SU-DHL-6 (cell line): ENCODE data around the gene PLA2G2C.

Experiments
- H2AFZ ChIP-seq: fragments of 200-600 bp; sonication (generic); 2 replicates; pipeline ENCODE4 v1.6.1; 2014; ENCODE audit warnings: low read depth, mild to moderate bottlenecking, moderate library complexity, mixed read lengths, antibody characterized with exemption, low read length; ENCODE audit not compliant: severe bottlenecking
- H3F3A ChIP-seq: fragments of 200-600 bp; shearing (Covaris generic); 2 replicates; pipeline ENCODE4 v1.6.0; 2016; ENCODE audit warnings: antibody characterized with exemption, mild to moderate bottlenecking; ENCODE audit not compliant: insufficient read depth
- H3K27ac ChIP-seq: fragments of 200-600 bp; sonication (generic); 2 replicates; pipeline ENCODE4 v1.5.1; 2016; ENCODE audit warnings: low read depth, mild to moderate bottlenecking, low read length, moderate library complexity, mixed read lengths
- H3K27me3 ChIP-seq: fragments of 200-600 bp; sonication (generic), shearing (Covaris generic); 2 replicates; pipeline ENCODE4 v1.6.0; 2014; ENCODE audit warnings: mild to moderate bottlenecking, low read length
- H3K36me3 ChIP-seq: fragments of 200-600 bp; sonication (generic); 2 replicates; pipeline ENCODE4 v1.6.1; 2014; ENCODE audit warnings: mild to moderate bottlenecking, low read length, mixed read lengths
- H3K4me2 ChIP-seq: fragments of 300-600, 200-600 bp; shearing (Covaris generic), sonication (generic); 2 replicates; pipeline ENCODE4 v1.6.0; 2014; ENCODE audit warnings: low read length, low read depth, mild to moderate bottlenecking; ENCODE audit not compliant: poor library complexity, severe bottlenecking
- H3K4me3 ChIP-seq: fragments of 200-600 bp; sonication (generic); 2 replicates; pipeline ENCODE4 v1.5.1; 2014; ENCODE audit warnings: antibody characterized with exemption, low read length, mild to moderate bottlenecking, mixed read lengths; ENCODE audit not compliant: insufficient read depth, poor library complexity, severe bottlenecking
- H3K79me2 ChIP-seq: fragments of 200-600 bp; sonication (generic); 2 replicates; pipeline ENCODE4 v1.6.1; 2014; ENCODE audit warnings: mild to moderate bottlenecking, low read length, moderate library complexity; ENCODE audit not compliant: insufficient read depth
- H3K9ac ChIP-seq: fragments of 200-600 bp; sonication (generic); 2 replicates; pipeline ENCODE4 v1.7.0; 2014; ENCODE audit warnings: mild to moderate bottlenecking, low read length
- H3K9me2 ChIP-seq: fragments of 200-600 bp; sonication (generic); replicated peaks from 2 replicates; pipeline ENCODE4 v1.6.1; 2014; ENCODE audit warnings: low read length; ENCODE audit not compliant: insufficient read depth
- H3K9me3 ChIP-seq: fragments of 200-600 bp; sonication (generic); 2 replicates; pipeline ENCODE4 v1.6.1; 2014; ENCODE audit warnings: low read length, mixed read lengths; ENCODE audit not compliant: insufficient read depth
- H4K20me1 ChIP-seq: fragments of 200-600 bp; sonication (generic); 2 replicates; pipeline ENCODE4 v1.6.1; 2014; ENCODE audit warnings: low read depth, mild to moderate bottlenecking, antibody characterized with exemption, low read length, moderate library complexity, mixed read lengths
- EZH2phosphoT487 ChIP-seq: fragments of 200-600 bp; sonication (generic), shearing (Covaris generic); conservative IDR thresholded peaks from 2 replicates; pipeline ENCODE4 v1.6.1; 2018; ENCODE audit warnings: mild to moderate bottlenecking, antibody characterized with exemption, low read length, moderate library complexity, mixed read lengths
- TF ChIP-seq, protein P1 (sequence below): fragments of 200-600 bp; sonication (generic); IDR thresholded peaks from one replicate; pipeline ENCODE4 v1.5.1; 2017; ENCODE audit warnings: antibody characterized with exemption, mild to moderate bottlenecking, low read length, moderate library complexity; ENCODE audit not compliant: insufficient read depth, poor library complexity, severe bottlenecking

The PLA2G2C gene, protein sequence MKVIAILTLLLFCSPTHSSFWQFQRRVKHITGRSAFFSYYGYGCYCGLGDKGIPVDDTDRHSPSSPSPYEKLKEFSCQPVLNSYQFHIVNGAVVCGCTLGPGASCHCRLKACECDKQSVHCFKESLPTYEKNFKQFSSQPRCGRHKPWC

DNA sequence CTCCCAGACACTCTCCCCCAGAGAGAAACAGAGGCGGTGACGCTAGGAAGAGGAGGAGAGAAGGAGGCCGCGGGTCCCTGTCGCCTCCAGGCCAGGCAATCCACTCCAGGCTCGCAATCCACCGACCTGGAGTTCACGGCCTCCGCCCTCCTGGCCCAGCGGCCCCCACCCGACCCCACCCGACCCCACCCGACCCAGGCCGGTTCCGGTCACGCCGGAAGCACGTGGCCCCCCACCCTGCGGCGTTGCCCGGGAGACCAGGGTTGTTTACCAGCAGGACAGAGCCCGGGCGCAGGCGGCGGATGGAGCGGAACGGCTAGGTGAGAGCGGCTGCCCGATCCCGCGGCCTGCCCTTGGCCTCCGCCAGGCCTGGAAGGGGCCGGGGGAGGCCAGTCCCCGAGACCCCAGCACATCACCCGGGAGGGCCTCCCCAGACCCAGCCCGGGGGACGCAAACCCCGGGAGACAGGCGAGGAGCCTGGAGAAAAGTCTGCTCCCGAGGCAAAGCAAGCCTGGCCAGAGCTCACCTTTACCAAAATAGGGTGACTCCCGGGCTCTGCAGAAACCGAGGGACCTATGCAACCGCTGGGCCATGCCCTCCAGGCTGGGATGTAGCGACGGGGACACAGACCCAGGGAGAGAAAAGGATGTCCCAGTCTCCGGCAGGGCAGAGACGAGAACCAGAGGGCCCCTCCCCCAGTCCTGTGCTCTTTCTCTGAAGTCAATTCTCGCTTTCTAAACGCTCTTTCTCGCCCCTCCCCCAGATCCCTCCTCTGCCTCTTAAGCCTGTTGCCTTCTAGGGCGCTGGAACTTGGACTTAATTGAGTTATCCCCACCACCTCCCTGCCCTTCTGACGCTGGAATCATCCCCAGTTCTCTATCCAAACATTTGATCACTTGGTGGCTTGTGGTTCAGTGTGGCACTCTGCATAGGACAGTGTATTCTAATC is at the start of gene PLA2G2C, which contains the start of gene UBXN10:
PLA2G2C (minus strand) TSS at position 685 of the 949 bp plus-strand sequence. CDS start 9,155 bp downstream, outside the sequence.
UBXN10 (plus strand) TSS at position 263 of the 949 bp plus-strand sequence. CDS start 4,466 bp downstream, outside the sequence.
- H3K36me3 ChIP-seq: no peaks in the 10 kb centered on the region
- H3K27me3 ChIP-seq: no peaks in the 10 kb centered on the region
- H3F3A ChIP-seq: no peaks in the 10 kb centered on the region
- no peak within 1 kb of the TSS for H2AFZ ChIP-seq
- no peaks in the 10 kb centered on the region for H3K9me2 ChIP-seq
- no peak within 1 kb of the TSS for H3K9ac ChIP-seq
- TF ChIP-seq EZH2phosphoT487: no peak
- TF ChIP-seq, protein P1, sequence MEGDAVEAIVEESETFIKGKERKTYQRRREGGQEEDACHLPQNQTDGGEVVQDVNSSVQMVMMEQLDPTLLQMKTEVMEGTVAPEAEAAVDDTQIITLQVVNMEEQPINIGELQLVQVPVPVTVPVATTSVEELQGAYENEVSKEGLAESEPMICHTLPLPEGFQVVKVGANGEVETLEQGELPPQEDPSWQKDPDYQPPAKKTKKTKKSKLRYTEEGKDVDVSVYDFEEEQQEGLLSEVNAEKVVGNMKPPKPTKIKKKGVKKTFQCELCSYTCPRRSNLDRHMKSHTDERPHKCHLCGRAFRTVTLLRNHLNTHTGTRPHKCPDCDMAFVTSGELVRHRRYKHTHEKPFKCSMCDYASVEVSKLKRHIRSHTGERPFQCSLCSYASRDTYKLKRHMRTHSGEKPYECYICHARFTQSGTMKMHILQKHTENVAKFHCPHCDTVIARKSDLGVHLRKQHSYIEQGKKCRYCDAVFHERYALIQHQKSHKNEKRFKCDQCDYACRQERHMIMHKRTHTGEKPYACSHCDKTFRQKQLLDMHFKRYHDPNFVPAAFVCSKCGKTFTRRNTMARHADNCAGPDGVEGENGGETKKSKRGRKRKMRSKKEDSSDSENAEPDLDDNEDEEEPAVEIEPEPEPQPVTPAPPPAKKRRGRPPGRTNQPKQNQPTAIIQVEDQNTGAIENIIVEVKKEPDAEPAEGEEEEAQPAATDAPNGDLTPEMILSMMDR: no peak
- H3K9me3 ChIP-seq: no peaks in the 10 kb centered on the region
- no peak within 1 kb of the TSS for H3K4me3 ChIP-seq
- no peaks in the 10 kb centered on the region for H3K79me2 ChIP-seq
- no peaks in the 10 kb centered on the region for H4K20me1 ChIP-seq
- no peak within 1 kb of the TSS for H3K4me2 ChIP-seq
- no peak within 1 kb of the TSS for H3K27ac ChIP-seq

- Histone ChIP-seq H3K9ac (no peak overlapping the region), H3K27me3 (0 out of 2 replicates have a peak, but pooled peaks cover 3% of the 10 kb centered on the region), H3K9me2 (no peaks in the 10 kb centered on the region), H3F3A (no peaks in the 10 kb centered on the region), H3K4me3 (no peak overlapping the region), H3K27ac (no peak overlapping the region), H3K79me2 (no peaks in the 10 kb centered on the region), H3K9me3 (no peaks in the 10 kb centered on the region), H3K36me3 (no peaks in the 10 kb centered on the region), H3K4me2 (no peak overlapping the region), H2AFZ (no peak overlapping the region), H4K20me1 (no peaks in the 10 kb centered on the region)
- TF ChIP-seq EZH2phosphoT487: no peak
Observed at GRCh38 chr1:20234788-20235535, 48.6 kb upstream of the PLA2G2C start.

DNA sequence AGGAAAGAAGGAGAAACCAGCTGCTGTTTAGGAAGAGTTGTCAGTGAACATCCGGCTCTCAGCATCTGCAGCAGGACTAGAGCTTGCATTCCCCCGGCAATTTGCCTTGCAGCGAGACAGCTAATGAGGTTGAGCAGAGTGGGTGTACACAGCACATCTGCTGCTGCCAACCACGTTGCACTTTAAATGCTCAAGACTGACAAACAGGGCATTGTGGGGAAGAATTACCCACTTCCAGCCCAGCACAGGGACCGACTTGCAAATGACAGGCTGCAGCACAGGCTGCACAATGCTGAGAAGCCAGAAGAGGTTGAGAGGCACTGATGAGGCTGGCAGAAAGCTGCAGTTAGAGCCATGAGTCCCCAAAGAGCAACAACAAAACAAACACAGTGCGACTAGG is 47.5 kb upstream of the PLA2G2C start:
- Histone ChIP-seq H4K20me1 (no peaks in the 10 kb centered on the region), H3K4me3 (no peak overlapping the region), H3K4me2 (no peak overlapping the region), H3K9me2 (no peaks in the 10 kb centered on the region), H3F3A (no peaks in the 10 kb centered on the region), H3K79me2 (no peaks in the 10 kb centered on the region), H3K27ac (no peak overlapping the region), H3K9me3 (no peaks in the 10 kb centered on the region), H2AFZ (no peak overlapping the region), H3K27me3 (0 out of 2 replicates have a peak, but pooled peaks cover 3% of the 10 kb centered on the region), H3K9ac (no peak overlapping the region), H3K36me3 (no peaks in the 10 kb centered on the region)
- TF ChIP-seq, protein P1: no peak
- no peak for TF ChIP-seq EZH2phosphoT487
